Stimulated activated CD4-positive, alpha-beta T cell treated with anti-CD3 and anti-CD28 coated beads, Interleukin-1b, Interleukin-23, amount 100 ng/mL, for 48 hours (primary cell): ENCODE measurements around the gene NT5C.
"Not testable (repeated sequence)": the region's sequence is repeated elsewhere in the genome, so short reads cannot be mapped to it uniquely, and the experiment has no call there.

Experiments
- DNase-seq: peaks from one replicate; pipeline ENCODE4 v3.0.0-alpha.2; 2020

The NT5C gene

DNA sequence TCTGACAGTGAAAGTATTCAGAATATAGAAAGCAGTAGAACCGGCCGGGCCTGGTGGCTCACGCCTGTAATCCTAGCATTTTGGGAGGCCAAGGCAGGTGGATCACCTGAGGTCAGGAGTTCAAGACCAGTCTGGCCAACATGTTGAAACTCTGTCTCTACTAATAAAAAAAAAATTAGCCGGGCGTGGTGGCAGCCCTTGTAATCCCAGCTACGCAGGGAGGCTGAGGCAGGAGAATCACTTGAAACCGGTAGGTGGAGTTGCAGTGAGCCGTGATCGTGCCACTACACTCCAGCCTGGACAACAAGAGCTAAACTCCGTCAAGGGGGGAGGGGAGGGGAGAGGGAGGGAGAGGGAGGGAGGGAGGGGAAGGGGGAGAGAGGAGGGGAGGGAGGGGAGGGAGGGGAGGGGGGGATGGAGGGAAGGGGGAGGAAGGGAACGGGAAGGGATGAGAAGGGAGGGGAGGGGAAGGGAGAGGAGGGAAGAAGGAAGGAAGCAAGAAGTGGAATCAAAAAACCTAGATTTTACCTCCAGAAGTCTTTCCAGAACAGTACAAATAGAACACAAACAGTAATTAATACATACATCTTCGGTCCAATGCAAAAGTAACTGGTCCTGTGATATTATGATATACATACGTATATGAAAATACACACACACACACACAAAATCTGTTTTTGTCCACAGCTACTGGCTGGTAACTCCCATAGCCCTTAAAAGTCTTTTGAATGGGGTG, 10.9 kb upstream of the NT5C start:
- DNase-seq: no peak

DNA sequence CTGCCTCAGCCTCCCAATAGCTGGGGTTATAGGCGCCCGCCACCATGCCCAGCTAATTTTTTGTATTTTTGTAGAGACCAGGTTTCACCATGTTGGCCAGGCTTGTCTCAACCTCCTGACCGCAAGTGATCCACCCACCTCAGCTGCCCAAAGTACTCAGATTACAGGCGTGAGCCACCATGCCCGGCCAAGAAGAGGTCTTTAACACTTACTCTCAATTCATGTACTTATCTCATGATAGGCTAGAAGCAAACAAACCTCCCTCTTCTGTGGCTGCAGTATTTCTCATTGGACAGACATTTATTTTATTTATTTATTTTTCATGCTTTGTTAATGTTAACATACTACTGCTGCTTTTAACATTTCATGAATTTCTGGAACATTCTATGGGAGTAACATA, 7.0 kb upstream of the NT5C start:
- DNase-seq: no peak

DNA sequence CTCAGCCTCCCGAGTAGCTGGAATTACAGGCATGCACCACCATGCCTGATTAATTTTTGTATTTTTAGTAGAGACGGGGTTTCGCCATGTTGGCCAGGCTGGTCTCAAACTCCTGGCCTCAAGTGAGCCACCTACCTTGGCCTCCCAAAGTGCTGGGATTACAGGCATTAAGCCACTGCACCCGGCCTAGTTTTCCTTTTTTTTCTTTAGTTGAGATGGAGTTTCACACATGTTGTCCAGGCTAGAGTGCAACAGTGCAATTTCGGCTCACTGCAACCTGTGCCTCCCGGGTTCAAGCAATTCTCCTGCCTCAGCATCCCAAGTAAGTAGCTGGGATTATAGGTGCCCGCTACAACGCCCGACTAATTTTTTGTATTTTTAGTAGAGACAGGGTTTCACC, 6.2 kb upstream of the NT5C start:
- DNase-seq: not testable (repeated sequence)

DNA sequence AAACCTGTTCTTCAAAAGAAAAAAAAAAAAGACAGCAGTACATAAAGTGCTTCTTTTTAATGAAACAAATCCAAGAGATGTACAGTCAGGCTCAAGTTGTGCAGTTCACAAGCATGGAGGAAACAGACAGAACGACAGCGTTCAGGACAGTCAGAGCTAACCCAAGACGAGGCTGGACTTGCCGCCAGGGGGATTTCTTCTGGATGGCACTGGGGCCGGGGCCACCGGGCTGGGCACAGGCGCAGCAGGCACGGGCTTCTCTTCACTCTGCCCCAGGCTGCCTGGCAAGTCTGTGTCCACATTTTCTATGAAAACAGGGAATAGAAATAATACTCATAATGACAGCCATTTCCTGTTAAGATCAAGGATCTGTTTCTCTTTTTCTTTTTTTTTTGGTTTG, 4.4 kb upstream of the NT5C start:
- no peak for DNase-seq

DNA sequence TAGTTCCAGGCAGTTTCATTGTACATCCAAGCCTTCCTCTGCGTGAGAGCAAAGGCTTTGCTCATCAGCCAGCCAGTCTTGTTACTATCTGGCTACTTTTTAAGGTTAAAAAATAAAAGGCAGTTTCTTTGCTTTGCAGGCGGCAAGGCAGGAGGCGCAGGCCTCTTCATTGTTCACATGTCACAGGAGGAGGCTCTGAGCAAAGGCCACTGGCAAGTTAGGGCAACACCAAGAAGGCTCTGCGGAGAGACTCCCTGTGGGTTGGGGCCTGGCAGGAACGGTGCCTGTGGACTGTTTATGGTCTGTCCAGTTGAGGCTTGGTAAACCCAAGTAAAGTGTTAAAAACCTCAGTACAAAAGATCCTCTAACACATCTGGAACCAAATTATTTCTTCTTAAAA, 3.9 kb upstream of the NT5C start:
- DNase-seq: no peak

DNA sequence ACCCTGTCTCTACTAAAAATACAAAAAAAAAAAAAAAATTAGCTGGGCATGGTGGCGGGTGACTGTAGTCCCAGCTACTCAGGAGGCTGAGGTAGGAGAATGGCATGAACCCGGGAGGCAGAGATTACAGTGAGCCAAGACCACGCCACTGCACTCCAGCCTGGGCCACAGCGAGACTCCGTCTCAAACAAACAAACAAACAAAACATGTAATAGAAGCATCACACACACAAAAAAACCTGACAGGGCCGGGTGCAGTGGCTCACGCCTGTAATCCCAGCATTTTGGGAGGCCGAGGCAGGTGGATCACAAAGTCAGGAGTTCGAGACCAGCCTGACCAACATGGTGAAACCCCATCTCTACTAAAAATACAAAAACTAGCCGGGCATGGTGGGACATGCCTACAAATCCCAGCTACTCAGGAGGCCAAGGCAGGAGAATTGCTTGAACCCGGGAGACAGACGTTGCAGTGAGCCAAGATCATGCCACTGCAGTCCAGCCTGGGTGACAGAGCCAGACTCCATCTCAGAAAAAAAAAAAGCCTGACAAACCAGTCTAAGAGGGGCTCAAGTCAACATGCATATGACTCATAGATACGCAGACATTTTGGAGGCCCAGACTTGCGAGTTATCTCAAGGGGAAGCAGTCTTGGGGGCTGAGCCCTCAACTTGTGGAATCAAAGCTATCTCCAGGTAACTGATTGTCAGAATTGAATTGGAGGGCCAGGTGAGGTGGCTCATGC, 2.2 kb upstream of the NT5C start:
- not testable (repeated sequence) for DNase-seq

DNA sequence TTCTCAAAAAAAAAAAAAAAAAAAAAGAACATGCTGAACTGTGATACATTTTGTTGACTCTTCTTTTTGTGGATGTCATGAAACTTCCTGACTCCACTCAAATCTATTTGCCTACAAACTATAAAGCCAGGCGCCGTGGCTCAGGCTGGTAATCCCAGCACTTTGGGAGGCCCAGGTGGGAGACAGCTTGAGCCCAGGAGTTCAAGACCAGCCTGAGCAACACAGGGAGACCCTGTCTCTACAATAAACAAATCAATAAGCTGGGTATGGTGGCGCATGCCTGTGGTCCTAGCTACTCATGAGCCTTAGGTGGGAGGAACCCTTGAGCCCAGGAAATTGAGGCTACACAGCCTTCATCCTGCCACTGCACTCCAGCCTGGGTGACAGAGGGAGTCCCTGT, 1.5 kb upstream of the NT5C start:
- no peak for DNase-seq

DNA sequence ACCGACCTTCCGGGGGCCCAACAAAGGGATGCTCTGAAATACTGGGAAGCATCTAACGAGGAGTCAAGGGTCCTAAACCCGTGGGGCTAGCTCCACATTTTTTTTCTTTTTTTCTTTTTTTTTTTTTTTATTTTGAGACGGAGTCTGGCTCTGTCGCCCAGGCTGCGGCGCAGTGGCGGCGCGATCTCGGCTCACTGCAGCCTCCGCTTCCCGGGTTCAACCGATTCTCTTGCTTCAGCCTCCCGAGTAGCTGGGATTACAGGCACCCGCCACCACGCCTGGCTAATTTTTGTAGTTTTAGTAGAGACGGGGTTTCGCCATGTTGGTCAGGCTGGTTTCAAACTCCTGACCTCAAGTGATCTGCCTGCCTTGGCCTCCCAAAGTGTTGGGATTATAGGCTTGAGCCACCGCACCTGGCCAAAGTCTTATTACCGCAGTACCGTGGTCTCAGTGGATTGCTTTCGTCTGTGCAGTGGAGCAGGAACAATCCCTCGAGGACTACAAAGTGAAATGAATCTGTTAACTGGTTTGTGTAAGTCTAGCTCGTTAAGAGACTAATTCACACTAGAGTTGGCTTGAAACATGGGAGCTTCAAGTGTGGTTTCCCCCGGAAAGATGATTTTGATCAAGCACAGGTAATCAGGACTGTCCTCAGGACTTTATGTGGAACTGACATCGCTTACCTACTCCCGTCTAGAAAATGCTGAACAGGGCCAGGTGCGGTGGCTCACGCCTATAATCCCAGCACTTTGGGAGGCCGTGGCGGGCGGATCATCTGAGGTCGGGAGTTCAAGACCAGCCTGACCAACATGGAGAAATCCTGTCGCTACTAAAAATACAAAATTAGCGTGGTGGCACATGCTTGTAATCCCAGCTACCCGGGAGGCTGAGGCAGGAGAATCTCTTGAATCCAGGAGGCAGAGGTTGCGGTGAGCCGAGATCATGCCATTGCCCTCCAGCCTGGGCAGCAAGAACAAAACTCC, 767 bp upstream of the NT5C start:
- not testable (repeated sequence) for DNase-seq

DNA sequence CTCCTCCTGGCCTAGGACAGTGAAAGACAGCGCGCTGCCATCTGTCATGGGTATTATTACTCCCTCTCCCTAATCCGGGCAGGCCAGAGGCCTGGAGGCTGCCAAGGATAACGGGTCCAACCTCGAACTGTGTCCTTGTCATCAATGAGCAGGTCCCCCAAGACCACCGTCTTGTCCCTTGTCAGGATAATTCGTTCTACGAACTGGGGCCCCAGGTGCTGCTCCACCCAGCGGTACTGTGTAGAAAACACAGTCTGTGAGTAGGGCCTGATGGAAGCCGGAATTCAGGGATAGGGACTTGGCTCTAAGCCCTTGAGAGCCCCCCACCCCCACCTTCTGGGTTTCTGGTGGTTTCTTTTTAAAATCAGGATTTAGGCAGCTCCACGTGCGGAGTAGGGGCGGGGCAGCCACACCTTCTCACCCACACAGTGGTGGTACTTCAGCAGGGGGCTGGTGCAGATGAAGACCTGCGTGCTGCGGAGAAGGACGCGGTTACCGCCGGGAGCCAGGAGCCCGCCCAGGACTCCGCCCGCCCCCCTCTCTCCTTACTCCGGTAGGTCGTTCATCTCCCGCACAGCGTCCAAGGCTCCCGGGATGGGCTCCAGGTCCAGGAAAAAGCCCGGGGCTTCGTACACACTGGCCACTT, 787 bp downstream of the NT5C start:
- peak; percentile 45 for DNase-seq

DNA sequence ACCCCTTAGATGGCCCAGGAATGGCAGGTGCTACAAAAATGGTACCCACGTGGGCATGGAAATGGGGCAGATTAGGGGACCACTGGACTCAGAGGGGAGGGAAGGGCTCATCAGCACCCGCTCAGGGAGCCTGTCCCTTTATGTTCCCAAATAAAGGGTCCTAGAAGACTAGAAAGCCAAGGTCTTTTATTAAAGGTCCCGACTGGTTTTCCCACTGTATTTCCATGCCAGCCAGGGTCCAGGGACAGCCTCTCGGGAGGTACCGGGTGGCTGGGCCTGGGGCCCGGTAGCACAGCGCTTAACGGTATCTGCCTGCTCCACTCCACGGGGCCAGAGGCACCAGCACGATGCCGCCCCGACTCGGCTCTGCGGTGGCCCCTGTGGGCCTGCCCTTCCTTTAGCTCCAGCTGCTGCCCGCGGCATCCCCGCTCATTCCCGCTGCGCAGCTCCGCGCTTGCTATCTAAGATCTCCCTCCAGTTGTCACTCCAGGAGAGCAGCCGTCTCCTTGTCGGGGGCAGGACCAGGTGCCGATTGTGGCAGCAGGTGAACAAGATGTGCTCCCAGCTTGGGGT, 1.4 kb downstream of the NT5C start:
- no peak for DNase-seq

DNA sequence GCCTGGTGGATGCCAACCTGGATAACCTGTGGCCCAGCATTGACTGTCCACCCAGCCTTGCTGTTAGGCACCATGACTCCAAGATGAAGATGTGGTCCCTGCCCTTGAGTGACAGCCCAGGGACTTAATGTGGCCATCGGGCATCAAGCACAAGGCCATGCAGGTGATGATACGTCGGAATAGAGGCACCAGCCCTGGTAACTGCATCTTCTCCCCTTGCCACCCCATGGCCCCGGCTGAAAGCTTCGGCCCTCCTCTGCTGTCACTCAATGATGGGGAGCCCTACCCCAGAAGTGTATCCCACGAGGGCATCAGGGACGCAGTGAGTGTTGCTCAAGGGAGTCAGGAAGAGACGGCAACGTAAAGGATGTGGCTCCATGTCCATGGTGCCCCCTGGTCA, 2.0 kb downstream of the NT5C start:
- DNase-seq: no peak

DNA sequence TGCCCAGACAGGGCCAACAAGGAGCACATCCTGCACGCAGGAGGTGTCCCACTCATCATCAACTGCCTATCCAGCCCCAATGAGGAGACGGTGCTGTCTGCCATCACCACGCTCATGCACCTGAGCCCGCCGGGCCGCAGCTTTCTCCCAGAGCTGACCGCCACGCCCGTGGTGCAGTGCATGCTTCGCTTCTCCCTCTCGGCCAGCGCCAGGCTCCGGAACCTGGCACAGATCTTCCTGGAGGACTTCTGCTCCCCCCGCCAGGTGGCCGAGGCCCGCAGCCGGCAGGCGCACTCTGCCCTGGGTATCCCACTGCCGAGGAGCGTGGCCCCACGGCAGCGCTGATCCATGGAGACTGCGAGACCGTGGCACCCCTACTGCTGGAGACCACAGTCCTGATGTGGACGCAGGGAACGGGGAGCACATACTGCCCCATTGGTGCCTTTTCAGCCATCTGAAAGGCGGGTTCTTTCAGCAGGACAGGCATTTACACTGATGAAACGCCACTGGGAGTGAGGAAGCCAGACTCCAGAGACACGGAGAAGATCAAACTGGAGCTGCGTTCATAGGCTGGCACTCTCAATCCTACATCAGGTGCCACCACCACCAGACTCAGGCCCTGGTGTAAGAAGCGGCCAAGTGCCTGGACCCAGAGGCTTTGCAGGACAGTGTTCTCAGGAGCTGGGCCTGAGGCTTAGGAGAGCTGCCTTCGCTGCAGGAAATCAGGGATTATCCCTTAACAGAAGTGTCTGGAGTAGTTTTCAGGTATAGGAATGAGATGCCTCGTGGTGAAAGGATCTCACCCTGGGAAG, 2.6 kb downstream of the NT5C start:
- no peak for DNase-seq

DNA sequence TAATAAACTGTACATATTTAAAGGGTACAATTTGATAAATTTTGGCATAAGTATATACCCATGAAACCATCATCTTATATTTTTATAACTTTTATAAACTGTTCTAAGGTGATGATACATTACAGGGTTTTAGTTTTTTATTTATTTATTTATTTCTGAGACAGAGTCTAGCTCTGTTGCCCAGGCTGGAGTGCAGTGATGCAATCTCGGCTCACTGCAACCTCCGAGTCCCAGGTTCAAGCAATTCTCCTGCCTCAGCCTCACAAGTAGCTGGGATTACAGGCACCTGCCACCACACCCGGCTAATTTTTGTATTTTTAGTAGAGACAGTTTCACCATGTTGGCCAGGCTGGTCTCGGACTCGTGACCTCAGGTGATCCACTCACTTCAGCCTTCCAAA, 3.6 kb downstream of the NT5C start:
- DNase-seq: not testable (repeated sequence)

DNA sequence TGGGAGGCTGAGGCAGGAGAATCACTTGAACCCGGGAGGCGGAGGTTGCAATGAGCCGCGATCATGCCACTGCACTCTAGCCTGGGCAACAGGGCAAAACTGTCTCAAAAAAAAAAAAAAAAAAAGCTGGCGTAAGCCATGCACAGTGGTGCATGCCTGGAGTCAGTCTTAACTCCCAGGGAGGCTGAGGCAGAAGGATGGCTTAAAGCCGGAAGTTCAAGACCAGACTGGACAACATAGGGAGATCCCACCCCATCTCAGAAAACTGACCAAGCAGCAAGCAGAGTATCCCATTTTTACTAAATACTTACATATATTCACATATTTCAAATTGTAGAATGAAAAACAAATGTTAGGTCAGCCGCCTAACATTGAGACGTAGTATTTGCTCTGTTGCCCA, 4.6 kb downstream of the NT5C start:
- DNase-seq: no peak

DNA sequence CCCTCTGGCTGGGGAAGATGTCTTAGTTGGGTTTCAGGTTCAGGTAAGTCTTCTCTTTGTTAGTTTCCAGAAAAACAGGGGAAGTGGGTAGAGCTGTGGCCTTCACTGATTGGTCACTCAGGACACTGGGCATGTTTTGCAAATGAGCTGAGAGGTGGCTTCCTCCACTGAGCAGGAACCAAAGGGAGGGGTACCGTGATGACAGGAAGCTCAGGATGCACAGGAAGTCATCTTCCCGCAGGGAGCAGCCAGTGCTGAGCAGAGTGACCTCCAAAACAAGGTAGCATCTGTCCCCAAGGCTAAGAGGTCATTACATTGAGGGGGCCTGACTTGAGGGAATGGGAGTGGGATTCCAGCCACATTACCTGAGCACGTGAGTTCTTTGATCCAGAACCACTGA, 5.6 kb downstream of the NT5C start:
- DNase-seq: no peak

DNA sequence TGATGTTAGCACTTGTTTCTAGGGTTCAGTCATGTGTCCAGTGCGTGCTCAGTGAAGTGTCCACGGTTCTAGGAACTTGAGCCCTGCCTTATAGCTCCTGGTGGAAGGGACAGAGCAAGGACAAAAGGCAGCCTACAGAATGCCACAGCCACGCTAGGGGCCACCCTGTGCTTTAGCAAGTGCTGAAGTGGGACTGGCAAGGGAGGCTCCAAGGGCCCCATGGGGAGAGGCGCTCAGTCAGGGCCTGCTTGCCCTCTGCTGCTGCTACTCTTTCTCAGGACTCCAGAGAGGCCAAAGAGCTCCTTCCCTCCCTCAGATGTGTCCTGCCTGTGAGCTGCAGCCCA, 6.8 kb downstream of the NT5C start:
- DNase-seq: no peak

DNA sequence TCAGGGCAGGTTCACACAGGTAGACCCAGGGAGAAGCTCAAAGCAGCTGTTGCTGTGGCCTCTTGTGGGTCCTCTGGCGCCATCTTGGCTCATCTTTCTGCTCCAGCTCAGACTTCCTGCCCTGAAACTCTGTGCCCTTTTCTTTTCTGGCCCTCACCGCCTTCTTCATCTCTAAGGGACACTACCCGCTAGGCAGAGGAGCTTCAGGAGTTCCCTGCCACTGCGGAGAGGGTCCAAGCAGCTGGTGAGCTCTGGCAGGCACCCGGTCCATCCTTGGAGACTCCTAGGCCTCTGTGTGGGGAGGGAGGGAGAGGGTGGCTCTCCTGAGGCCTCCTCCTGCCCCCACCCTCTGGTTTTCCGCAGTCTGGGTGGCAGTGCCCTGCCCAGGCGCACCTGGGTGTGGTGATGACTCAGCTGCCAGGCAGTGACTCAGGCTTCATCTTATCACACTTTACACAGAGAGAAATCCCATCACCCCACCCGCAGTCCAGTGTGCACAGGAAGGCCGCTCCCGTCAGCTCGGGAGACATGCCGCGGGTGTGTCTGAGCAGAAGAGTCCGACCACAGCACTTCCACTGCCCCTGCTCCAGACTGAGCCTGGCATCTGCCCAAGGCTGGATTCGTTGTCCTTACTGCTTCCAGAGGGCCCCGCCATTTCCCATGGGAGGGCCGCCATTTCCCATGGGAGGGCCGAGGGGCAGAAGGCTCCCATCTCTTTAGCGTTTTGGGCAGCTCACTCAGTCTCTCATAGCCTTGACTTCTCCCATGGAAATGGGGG, 7.3 kb downstream of the NT5C start:
- peak; percentile 74 for DNase-seq

DNA sequence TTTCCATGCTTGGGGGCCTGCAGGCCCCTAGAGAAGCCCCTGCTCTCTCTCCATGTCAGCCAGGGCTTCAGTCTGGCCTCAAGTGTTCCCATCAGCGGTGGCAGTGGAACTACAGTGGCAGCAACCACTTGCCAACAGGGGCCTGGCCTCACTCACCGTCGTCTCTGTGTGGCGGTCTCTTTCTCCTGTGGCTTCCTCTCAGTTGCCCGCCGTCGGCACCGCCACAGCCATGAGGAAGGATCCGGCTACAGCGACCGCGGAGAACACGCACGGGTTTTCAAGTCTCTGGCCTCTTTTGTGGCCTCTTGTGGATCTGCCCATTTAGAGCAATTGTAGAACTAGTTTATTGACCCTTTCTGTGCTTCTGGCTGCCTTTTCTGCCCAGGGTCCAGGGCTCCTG, 13.2 kb downstream of the NT5C start:
- no peak for DNase-seq

DNA sequence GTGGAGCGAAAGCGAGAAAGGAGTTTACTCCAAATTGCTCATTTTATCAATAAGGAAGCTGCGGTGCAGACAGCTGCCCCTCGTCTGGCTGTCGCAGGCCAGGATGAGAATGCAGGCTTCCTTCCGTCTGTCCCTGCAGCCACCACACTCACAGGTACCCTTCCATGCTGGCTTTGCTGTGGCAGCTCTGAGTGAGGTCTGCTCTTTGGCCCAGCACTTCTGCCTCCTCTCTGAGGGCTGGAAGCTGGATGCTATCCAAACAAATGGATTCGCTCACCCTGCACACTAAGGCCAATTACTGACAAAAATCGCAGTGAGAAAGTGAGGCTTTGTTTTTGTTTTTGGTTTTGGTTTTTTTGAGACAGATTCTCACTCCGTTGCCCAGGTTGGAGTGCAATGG, 14.8 kb downstream of the NT5C start:
- DNase-seq: no peak

DNA sequence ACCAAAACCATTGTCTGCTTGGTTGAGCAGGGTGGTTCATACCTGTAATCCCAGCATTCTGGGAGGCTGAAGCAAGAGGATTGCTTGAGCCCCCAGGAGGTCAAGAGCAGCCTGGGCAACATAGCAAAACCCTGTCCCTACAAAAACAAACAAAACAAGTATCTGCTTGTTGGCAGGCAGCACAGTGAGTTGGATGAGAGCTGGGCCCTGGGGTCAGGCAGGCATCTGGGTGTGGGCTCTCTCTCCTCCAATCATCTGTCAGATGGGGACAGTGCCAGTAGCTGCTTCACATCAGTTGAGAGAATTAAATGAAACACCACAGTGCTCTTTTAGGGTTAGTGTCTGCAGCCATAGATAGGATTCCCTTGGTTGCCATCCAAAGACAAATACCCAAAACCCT, 16.0 kb downstream of the NT5C start:
- no peak for DNase-seq
